CD14-positive monocyte (primary cell): ENCODE results near the gene CD302. TPM values are rescaled to one million over a fixed set of nuclear protein-coding genes. Genes with fewer than 3 reads are reported as not detected.

ENCODE experiments used
- DNase-seq, 3 donors: peaks; one replicate each; pipeline ENCODE4 v3.0.0-alpha.2; 2011 to 2022
- H2AFZ ChIP-seq: 2 replicates; pipeline ENCODE4 v1.6.0; 2012; ENCODE audit warnings: mild to moderate bottlenecking, low read depth, low read length, inconsistent platforms; ENCODE audit not compliant: insufficient read depth, poor library complexity, severe bottlenecking
- H3K27ac ChIP-seq, 2 donors: 1 replicate in 1 of 2; 2 replicates in 1 of 2; pipeline ENCODE4 v1.5.1; 2012 to 2013; ENCODE audit warnings: low read length in 2 of 2, control low read depth in 1 of 2, inconsistent platforms in 1 of 2, low read depth in 1 of 2, mild to moderate bottlenecking in 1 of 2
- H3K27me3 ChIP-seq, 2 donors: one replicate each; pipeline versions ENCODE4 v1.6.0 to v1.6.1; 2011 to 2013; ENCODE audit warnings: low read length in 2 of 2; ENCODE audit not compliant: control insufficient read depth in 2 of 2, insufficient read depth in 2 of 2
- H3K36me3 ChIP-seq, 2 donors: replicated peaks in 1 of 2; 1 replicate in 1 of 2; 2 replicates in 1 of 2; pipeline versions ENCODE4 v1.5.1 to v1.6.1; 2012 to 2013; ENCODE audit warnings: low read length in 2 of 2, control low read depth in 1 of 2, inconsistent platforms in 1 of 2, mild to moderate bottlenecking in 1 of 2; ENCODE audit not compliant: insufficient read depth in 2 of 2, control insufficient read depth in 1 of 2
- H3K4me1 ChIP-seq, 2 donors: 1 replicate in 1 of 2; 2 replicates in 1 of 2; pipeline versions ENCODE4 v1.5.1 to v1.6.1; 2012 to 2013; ENCODE audit warnings: low read length in 2 of 2, control low read depth in 1 of 2, inconsistent platforms in 1 of 2, mild to moderate bottlenecking in 1 of 2, moderate library complexity in 1 of 2; ENCODE audit not compliant: insufficient read depth in 2 of 2, control insufficient read depth in 1 of 2
- H3K4me2 ChIP-seq: replicated peaks from 2 replicates; pipeline ENCODE3; 2012; ENCODE audit warnings: low read length, moderate library complexity, mild to moderate bottlenecking; ENCODE audit not compliant: poor library complexity, severe bottlenecking; ENCODE audit errors: extremely low read depth
- H3K4me3 ChIP-seq, 3 experiments: fragments of 200-600 bp in 1 of 3; sonication (generic) in 1 of 3; replicated peaks in 1 of 3; 1 replicate in 2 of 3; 2 replicates in 1 of 3; pipeline ENCODE4 v1.5.1; 2011 to 2013; ENCODE audit warnings: low read length in 3 of 3, mild to moderate bottlenecking in 3 of 3, control low read depth in 2 of 3, low read depth in 2 of 3, inconsistent platforms in 1 of 3, moderate library complexity in 1 of 3
- H3K79me2 ChIP-seq: 2 replicates; pipeline ENCODE4 v1.6.0; 2012; ENCODE audit warnings: mild to moderate bottlenecking, control low read depth, inconsistent platforms, low read length, moderate library complexity; ENCODE audit not compliant: insufficient read depth
- H3K9ac ChIP-seq: 2 replicates; pipeline ENCODE4 v1.6.0; 2017; ENCODE audit warnings: low read length, mild to moderate bottlenecking; ENCODE audit not compliant: insufficient read depth, poor library complexity, severe bottlenecking
- H3K9me3 ChIP-seq, 2 donors: replicated peaks in 1 of 2; 1 replicate in 1 of 2; 2 replicates in 1 of 2; pipeline versions ENCODE4 v1.5.1 to v1.6.1; 2012 to 2013; ENCODE audit warnings: low read length in 2 of 2, control low read depth in 1 of 2; ENCODE audit not compliant: control insufficient read depth in 1 of 2, insufficient read depth in 1 of 2
- H4K20me1 ChIP-seq: 2 replicates; pipeline ENCODE4 v1.6.0; 2012; ENCODE audit warnings: mild to moderate bottlenecking, low read length, control low read depth, moderate library complexity; ENCODE audit not compliant: insufficient read depth
- H3K27ac Mint-ChIP-seq, 7 donors: one replicate each; pipeline ENCODE4 v1.8.0; 2020; ENCODE audit warnings: mild to moderate bottlenecking in 7 of 7, mixed read lengths in 7 of 7, moderate library complexity in 6 of 7, inconsistent platforms in 2 of 7
- H3K27me3 Mint-ChIP-seq, 3 donors: one replicate each; pipeline ENCODE4 v1.8.0; 2021 to 2022; ENCODE audit warnings: low read depth in 3 of 3, mild to moderate bottlenecking in 3 of 3, mixed read lengths in 3 of 3, moderate library complexity in 3 of 3, inconsistent platforms in 1 of 3
- H3K36me3 Mint-ChIP-seq, 2 donors: one replicate each; pipeline ENCODE4 v1.8.0; 2020; ENCODE audit warnings: mixed read lengths in 2 of 2, inconsistent platforms in 1 of 2, mild to moderate bottlenecking in 1 of 2
- H3K4me1 Mint-ChIP-seq: one replicate; pipeline ENCODE4 v1.8.0; 2020; ENCODE audit warnings: mild to moderate bottlenecking, mixed read lengths
- H3K4me3 Mint-ChIP-seq, 2 donors: one replicate each; pipeline ENCODE4 v1.8.0; 2020; ENCODE audit warnings: mild to moderate bottlenecking in 2 of 2, mixed read lengths in 2 of 2, moderate library complexity in 1 of 2
- H3K9me3 Mint-ChIP-seq, 7 donors: one replicate each; pipeline ENCODE4 v1.8.0; 2020 to 2022; ENCODE audit warnings: mixed read lengths in 7 of 7, mild to moderate bottlenecking in 6 of 7, moderate library complexity in 6 of 7, inconsistent platforms in 2 of 7
- CTCF ChIP-seq: fragments of 200-600 bp; IDR thresholded peaks from one replicate; pipeline ENCODE4 v1.8.0; 2022; ENCODE audit warnings: antibody characterized with exemption, mild to moderate bottlenecking
- WGBS: methylation state at CpG from one replicate; pipeline ENCODE4 v1.1.5; 2013; ENCODE audit warnings: missing lambda C conversion rate; ENCODE audit not compliant: insufficient coverage; 5-methylcytosine and 5-hydroxymethylcytosine counted together
- intact Hi-C, 2 donors: fragments of 100-400 bp; cut with micrococcal nuclease; formaldehyde crosslinking; loops; one replicate each; pipeline versions ENCODE4 v1.15.0 to v1.15.1; 2023
- polyA plus RNA-seq, 3 donors: library from polyadenylated mRNA; depleted of rRNA in 1 of 3; unstranded in 2 of 3; stranded (reverse) in 1 of 3; fragments of 300-500 nt in 2 of 3; fragments of >200 nt in 1 of 3; fragmentation: Illumina TruSeq in 2 of 3; gene quantifications; 1 replicate in 2 of 3; 2 replicates in 1 of 3; pipeline ENCODE4 v1.2.3, GENCODE V29; 2012 to 2021

Gene CD302
- polyA plus RNA-seq, 3 donors: 90.3 to 214 (median 146) TPM

GRCh38 chr2:159753797-159754196 lies 44.2 kb downstream of the CD302 start:
- H3K4me2 ChIP-seq: peak overlapping the region; percentile 70
- H3K79me2 ChIP-seq: peaks cover 77% of the 10 kb centered on the region
- 0% methylated on average over 3 of the region's 4 CpGs for WGBS
- peaks cover 52 to 80% of the 10 kb centered on the region in 2 donors for H3K36me3 ChIP-seq
- peaks cover 33 to 41% of the 10 kb centered on the region in 2 donors for H3K36me3 Mint-ChIP-seq
- peak overlapping the region; percentile 11 for H3K9ac ChIP-seq
- intact Hi-C loops: loop anchor here in 1 of 2 donors (10.0 kb wide), 1 partner anchor 51 kb away; no protein-coding TSS in a partner anchor
- H3K9me3 ChIP-seq: no peaks in the 10 kb centered on the region
- H4K20me1 ChIP-seq: peaks cover 81% of the 10 kb centered on the region
- peaks cover 0 to 4% (median 0%) of the 10 kb centered on the region in 7 donors for H3K9me3 Mint-ChIP-seq
- H3K4me1 ChIP-seq: peaks cover 16 to 17% of the 10 kb centered on the region in 2 donors
- H3K4me1 Mint-ChIP-seq: peaks cover 7% of the 10 kb centered on the region
- no peak overlapping the region for H3K4me3 Mint-ChIP-seq
- no peak overlapping the region for H2AFZ ChIP-seq
- H3K27me3 Mint-ChIP-seq: no peaks in the 10 kb centered on the region
- peak; percentile 62 to 86 (median 64) for DNase-seq
- no peaks in the 10 kb centered on the region for H3K27me3 ChIP-seq
- peak overlapping the region in 2 of 3 experiments; percentile 30 to 61 for H3K4me3 ChIP-seq
- H3K27ac ChIP-seq: peak overlapping the region in 1 of 2 donors; percentile 77
- no peak for TF ChIP-seq CTCF
- H3K27ac Mint-ChIP-seq: no peak overlapping the region

- Mint-ChIP-seq H3K9me3 (peaks cover 0 to 4% (median 0%) of the 10 kb centered on the region in 7 donors), H3K27me3 (no peaks in the 10 kb centered on the region), H3K4me3 (no peak overlapping the region), H3K4me1 (peaks cover 7% of the 10 kb centered on the region), H3K36me3 (peaks cover 46 to 58% of the 10 kb centered on the region in 2 donors), H3K27ac (peak overlapping the region in 1 of 7 donors; percentile 15)
- Histone ChIP-seq H3K36me3 (peaks cover 50 to 81% of the 10 kb centered on the region in 2 donors), H3K4me3 (no peak overlapping the region), H3K79me2 (peaks cover 72% of the 10 kb centered on the region), H3K9me3 (no peaks in the 10 kb centered on the region), H3K9ac (no peak overlapping the region), H3K27ac (peak overlapping the region in 1 of 2 donors; percentile 52), H4K20me1 (peaks cover 78% of the 10 kb centered on the region), H3K27me3 (no peaks in the 10 kb centered on the region), H3K4me1 (peaks cover 16 to 17% of the 10 kb centered on the region in 2 donors), H2AFZ (no peak overlapping the region), H3K4me2 (no peak overlapping the region)
- intact Hi-C loops: loop anchor here in 1 of 2 donors (10.0 kb wide), 1 partner anchor 54 kb away; no protein-coding TSS in a partner anchor
- TF ChIP-seq CTCF: no peak
- DNase-seq: no peak
- no CpG with 5 or more reads among the region's 1 CpG for WGBS
These were observed 47.1 kb downstream of the CD302 start for GRCh38 chr2:159750873-159751272.
